Smooth muscle cell (in vitro differentiated cells): Measurements from ENCODE around the gene KCNN3. TPM values are rescaled to one million over a fixed set of nuclear protein-coding genes. Genes with fewer than 3 reads are reported as not detected.

Source experiments
- DNase-seq: peaks from one replicate; lab custom pipeline; 2025; ENCODE audit not compliant: unreplicated experiment; lab: John Stamatoyannopoulos, UW
- H2AFZ ChIP-seq: fragments of 200-600 bp; sonication (generic); 2 replicates; pipeline ENCODE4 v1.6.0; 2016; ENCODE audit warnings: antibody characterized with exemption, low read depth, mild to moderate bottlenecking
- H3F3A ChIP-seq: fragments of 200-600 bp; sonication (generic); 2 replicates; pipeline ENCODE4 v1.6.0; 2017; ENCODE audit warnings: antibody characterized with exemption, low read depth
- H3K27ac ChIP-seq: fragments of 200-600 bp; sonication (generic); 2 replicates; pipeline ENCODE4 v1.5.1; 2016; ENCODE audit warnings: low read depth, mild to moderate bottlenecking
- H3K27me3 ChIP-seq: fragments of 200-600 bp; sonication (generic); 2 replicates; pipeline ENCODE4 v1.6.1; 2016; ENCODE audit warnings: low read depth, mild to moderate bottlenecking
- H3K36me3 ChIP-seq: fragments of 200-600 bp; sonication (generic); 2 replicates; pipeline ENCODE4 v1.5.1; 2016; ENCODE audit warnings: low read depth
- H3K4me1 ChIP-seq: fragments of 200-600 bp; sonication (generic); 2 replicates; pipeline ENCODE4 v1.5.1; 2016; ENCODE audit warnings: low read depth
- H3K4me2 ChIP-seq: fragments of 200-600 bp; sonication (generic); 2 replicates; pipeline ENCODE4 v1.6.0; 2016; ENCODE audit warnings: mild to moderate bottlenecking
- H3K4me3 ChIP-seq: fragments of 200-600 bp; sonication (generic); 2 replicates; pipeline ENCODE4 v1.5.1; 2016; ENCODE audit warnings: mild to moderate bottlenecking
- H3K79me2 ChIP-seq: fragments of 200-600 bp; sonication (generic); 2 replicates; pipeline ENCODE4 v1.6.0; 2016; ENCODE audit warnings: low read depth, mild to moderate bottlenecking
- H3K9ac ChIP-seq: fragments of 200-600 bp; sonication (generic); 2 replicates; pipeline ENCODE4 v1.6.0; 2016; ENCODE audit warnings: low read depth
- H3K9me3 ChIP-seq: fragments of 200-600 bp; sonication (generic); replicated peaks from 2 replicates; pipeline ENCODE4 v1.5.1; 2016; ENCODE audit warnings: low read depth
- H4K20me1 ChIP-seq: fragments of 200-600 bp; sonication (generic); 2 replicates; pipeline ENCODE4 v1.6.0; 2016; ENCODE audit warnings: low read depth
- CTCF ChIP-seq: fragments of 200-600 bp; sonication (generic); IDR thresholded peaks from 2 replicates; pipeline ENCODE4 v1.5.1; 2017; ENCODE audit warnings: borderline replicate concordance, mild to moderate bottlenecking, antibody characterized with exemption; ENCODE audit not compliant: insufficient read depth, poor library complexity, severe bottlenecking
- WGBS: methylation state at CpG from one replicate; pipeline ENCODE4 v1.1.7; 2016; ENCODE audit warnings: low lambda C conversion rate; 5-methylcytosine and 5-hydroxymethylcytosine counted together
- polyA plus RNA-seq: library from polyadenylated mRNA; unstranded; fragments of >200 nt; fragmentation: Nextera tagmentation; extraction: Ambion mirVana; gene quantifications from 2 replicates; pipeline ENCODE4 v1.2.1, GENCODE V29; 2016
- total RNA-seq: library from RNA; depleted of rRNA; stranded (reverse); fragments of >200 nt; gene quantifications from 2 replicates; pipeline ENCODE4 v1.2.3, GENCODE V29; 2014

Gene KCNN3
- total and polyA plus RNA-seq, 2 experiments from 2014 or later, result 0.18 to 0.77 TPM

DNA sequence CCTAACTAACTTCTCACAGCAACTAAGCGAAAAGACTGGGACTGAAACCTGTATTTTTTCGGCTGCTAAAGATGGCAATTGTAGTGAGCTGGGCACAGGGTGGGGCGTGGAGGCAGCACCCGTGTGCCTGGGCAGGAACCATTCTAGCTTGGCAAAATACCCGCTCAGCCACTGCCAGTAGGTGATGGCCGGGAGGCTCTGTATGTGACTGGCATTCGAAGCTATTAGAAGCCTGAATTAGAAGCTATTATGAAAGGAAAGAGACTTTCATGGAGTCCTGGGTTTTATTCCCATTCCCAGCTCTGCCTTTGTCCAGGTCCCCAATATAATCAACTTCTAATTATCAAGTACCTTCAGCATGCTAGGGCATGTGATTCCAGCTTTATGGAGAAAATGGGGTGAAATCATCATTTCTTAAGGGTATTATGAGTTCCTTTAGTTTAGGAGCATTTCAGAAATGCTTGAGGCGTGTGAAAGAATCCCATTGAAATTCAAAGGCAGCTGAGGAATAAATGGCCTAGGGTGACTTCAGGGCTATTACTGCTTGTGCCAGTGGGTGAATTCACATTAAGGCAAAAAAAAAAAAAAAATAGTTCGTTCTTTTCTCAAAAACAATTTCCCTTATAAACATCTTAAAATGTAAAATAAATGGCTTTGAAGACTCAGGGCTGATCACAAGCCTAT lies 125.6 kb downstream of the KCNN3 start:
- Histone ChIP-seq H3K36me3 (no peaks in the 10 kb centered on the region), H4K20me1 (no peaks in the 10 kb centered on the region), H3K27ac (no peak overlapping the region), H3K79me2 (no peaks in the 10 kb centered on the region), H3K27me3 (no peaks in the 10 kb centered on the region), H3K4me1 (peaks cover 20% of the 10 kb centered on the region), H3K9ac (no peak overlapping the region), H3K9me3 (no peaks in the 10 kb centered on the region), H3K4me3 (no peak overlapping the region), H3K4me2 (no peak overlapping the region), H2AFZ (no peak overlapping the region), H3F3A (no peaks in the 10 kb centered on the region)
- no peak for DNase-seq
- 88% methylated on average over 9 of the region's 9 CpGs for WGBS
- no peak for TF ChIP-seq CTCF

DNA sequence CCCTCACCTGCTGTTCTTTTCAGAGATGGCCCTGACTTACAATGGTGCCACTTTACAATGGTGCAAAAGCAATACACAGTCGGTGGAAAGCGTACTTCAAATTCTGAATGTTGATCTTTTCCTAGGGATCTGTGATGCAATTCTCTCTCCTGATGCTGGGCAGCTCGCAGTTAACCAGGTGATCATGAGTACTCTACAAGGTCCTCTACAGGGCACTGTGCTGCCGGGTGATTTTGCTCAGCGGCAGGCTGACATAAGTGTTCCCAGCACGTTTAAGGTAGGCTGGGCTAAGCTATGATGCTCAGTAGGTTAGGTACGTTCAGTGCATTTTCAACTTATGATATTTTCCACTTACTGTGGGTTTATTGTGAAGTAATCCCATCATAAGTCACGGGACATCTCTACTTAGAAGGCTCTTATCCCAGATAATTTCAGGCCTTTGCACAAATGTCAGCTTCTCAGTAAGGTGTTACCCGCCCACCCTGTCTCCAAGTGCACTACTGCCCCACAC lies 126.5 kb downstream of the KCNN3 start:
- Histone ChIP-seq H3K9ac (no peak overlapping the region), H3K79me2 (no peaks in the 10 kb centered on the region), H2AFZ (no peak overlapping the region), H4K20me1 (no peaks in the 10 kb centered on the region), H3K4me2 (no peak overlapping the region), H3K27ac (no peak overlapping the region), H3F3A (no peaks in the 10 kb centered on the region), H3K4me3 (no peak overlapping the region), H3K4me1 (peaks cover 20% of the 10 kb centered on the region), H3K9me3 (no peaks in the 10 kb centered on the region), H3K36me3 (no peaks in the 10 kb centered on the region), H3K27me3 (no peaks in the 10 kb centered on the region)
- TF ChIP-seq CTCF, result no peak
- WGBS, result 84% methylated on average over 9 of the region's 9 CpGs
- no peak for DNase-seq

DNA sequence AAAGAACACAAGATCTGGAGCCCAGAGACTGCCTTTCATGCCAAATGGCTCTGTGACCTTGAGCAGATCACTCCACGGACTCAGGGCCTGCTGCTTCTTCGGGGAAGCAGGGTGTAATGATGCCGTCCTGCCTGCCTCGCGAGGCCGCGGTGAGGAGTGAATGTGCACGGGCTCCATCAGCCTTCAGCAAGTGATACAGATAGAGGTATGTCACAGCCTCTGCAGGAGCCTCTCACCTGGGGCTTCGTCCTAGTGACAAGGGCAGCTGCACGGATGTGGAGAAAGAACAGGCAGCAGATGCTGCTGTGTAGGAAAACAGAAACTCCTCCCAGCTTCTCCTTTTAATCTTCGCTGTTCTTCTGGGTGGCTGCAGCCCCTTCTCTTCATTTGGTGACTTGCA lies 127.5 kb downstream of the KCNN3 start:
- no peaks in the 10 kb centered on the region for H3K9me3 ChIP-seq
- H3K36me3 ChIP-seq, result no peaks in the 10 kb centered on the region
- no peak overlapping the region for H3K4me3 ChIP-seq
- peaks cover 11% of the 10 kb centered on the region for H3K4me1 ChIP-seq
- no peak overlapping the region for H2AFZ ChIP-seq
- DNase-seq, result no peak
- no peaks in the 10 kb centered on the region for H3K27me3 ChIP-seq
- H4K20me1 ChIP-seq, result no peaks in the 10 kb centered on the region
- no peak overlapping the region for H3K4me2 ChIP-seq
- H3F3A ChIP-seq, result no peaks in the 10 kb centered on the region
- H3K9ac ChIP-seq, result no peak overlapping the region
- H3K27ac ChIP-seq, result no peak overlapping the region
- no peaks in the 10 kb centered on the region for H3K79me2 ChIP-seq
- WGBS, result 95% methylated on average over 11 of the region's 11 CpGs
- no peak for TF ChIP-seq CTCF
